DOHH2 (cell line): ENCODE data around the gene BRD3.

Source experiments
- H3F3A ChIP-seq: fragments of 200-600 bp; sonication (generic), shearing (Covaris generic); 2 replicates; pipeline ENCODE4 v1.6.0; 2016; ENCODE audit warnings: antibody characterized with exemption, mild to moderate bottlenecking; ENCODE audit not compliant: control insufficient read depth, insufficient read depth
- H3K27ac ChIP-seq: fragments of 200-600 bp; sonication (generic); 2 replicates; pipeline ENCODE4 v1.5.1; 2014; ENCODE audit warnings: low read depth, mild to moderate bottlenecking, low read length, moderate library complexity
- H3K27me3 ChIP-seq: fragments of 200-600 bp; sonication (generic); 2 replicates; pipeline ENCODE4 v1.6.1; 2014; ENCODE audit warnings: mild to moderate bottlenecking, low read length, mixed read lengths; ENCODE audit not compliant: control insufficient read depth
- H3K36me3 ChIP-seq: fragments of 200-600 bp; sonication (generic); 2 replicates; pipeline ENCODE4 v1.6.1; 2014; ENCODE audit warnings: mild to moderate bottlenecking, low read length, moderate library complexity, mixed read lengths; ENCODE audit not compliant: control insufficient read depth
- H3K4me1 ChIP-seq: fragments of 200-600 bp; sonication (generic); 2 replicates; pipeline ENCODE4 v1.6.1; 2014; ENCODE audit warnings: mild to moderate bottlenecking, low read length, mixed read lengths; ENCODE audit not compliant: control insufficient read depth
- H3K4me2 ChIP-seq: fragments of 200-600 bp; sonication (generic); 2 replicates; pipeline ENCODE4 v1.6.0; 2014; ENCODE audit warnings: mild to moderate bottlenecking, low read length, moderate library complexity
- H3K4me3 ChIP-seq: fragments of 200-600 bp; sonication (generic); 2 replicates; pipeline ENCODE4 v1.5.1; 2014; ENCODE audit warnings: mild to moderate bottlenecking, low read length, mixed read lengths
- H3K79me2 ChIP-seq: fragments of 200-600 bp; sonication (generic); 2 replicates; pipeline ENCODE4 v1.6.1; 2014; ENCODE audit warnings: mild to moderate bottlenecking, low read length, mixed read lengths; ENCODE audit not compliant: control insufficient read depth
- H3K9me2 ChIP-seq: fragments of 200-600 bp; sonication (generic); replicated peaks from 2 replicates; pipeline ENCODE4 v1.6.1; 2014; ENCODE audit warnings: mild to moderate bottlenecking, low read length, mixed read lengths; ENCODE audit not compliant: control insufficient read depth
- H3K9me3 ChIP-seq: fragments of 200-600 bp; sonication (generic); 2 replicates; pipeline ENCODE4 v1.6.1; 2014; ENCODE audit warnings: antibody characterized with exemption, low read length, mixed read lengths; ENCODE audit not compliant: control insufficient read depth, insufficient read depth
- H4K20me1 ChIP-seq: fragments of 200-600 bp; sonication (generic); 2 replicates; pipeline ENCODE4 v1.6.0; 2014; ENCODE audit warnings: low read depth, mild to moderate bottlenecking, antibody characterized with exemption, low read length, moderate library complexity; ENCODE audit not compliant: control insufficient read depth, insufficient read depth
- EZH2phosphoT487 ChIP-seq: fragments of 200-600 bp; sonication (generic); IDR thresholded peaks from 2 replicates; pipeline ENCODE4 v1.6.1; 2017; ENCODE audit warnings: borderline replicate concordance, mild to moderate bottlenecking, antibody characterized with exemption, low read length, moderate library complexity, mixed read lengths
- TF ChIP-seq, protein P1 (sequence below): fragments of 200-600 bp; sonication (generic); IDR thresholded peaks from one replicate; pipeline ENCODE4 v1.5.1; 2014; ENCODE audit warnings: antibody characterized with exemption, mild to moderate bottlenecking, low read depth, low read length; ENCODE audit not compliant: poor library complexity, severe bottlenecking

The BRD3 gene

GRCh38 chr9:134061019-134061687 is 6.7 kb downstream of the BRD3 start:
- Histone ChIP-seq H3K36me3 (peaks cover 7% of the 10 kb centered on the region; the same call in 1 of the 2 replicates), H3K4me1 (peaks cover 31% of the 10 kb centered on the region), H3K9me2 (no peaks in the 10 kb centered on the region), H3K27me3 (no peaks in the 10 kb centered on the region), H3K4me3 (no peak overlapping the region), H3K9me3 (no peaks in the 10 kb centered on the region), H3F3A (no peaks in the 10 kb centered on the region), H3K79me2 (peaks cover 99% of the 10 kb centered on the region), H3K27ac (no peak overlapping the region), H4K20me1 (peaks cover 18% of the 10 kb centered on the region), H3K4me2 (no peak overlapping the region)
- TF ChIP-seq, protein P1, sequence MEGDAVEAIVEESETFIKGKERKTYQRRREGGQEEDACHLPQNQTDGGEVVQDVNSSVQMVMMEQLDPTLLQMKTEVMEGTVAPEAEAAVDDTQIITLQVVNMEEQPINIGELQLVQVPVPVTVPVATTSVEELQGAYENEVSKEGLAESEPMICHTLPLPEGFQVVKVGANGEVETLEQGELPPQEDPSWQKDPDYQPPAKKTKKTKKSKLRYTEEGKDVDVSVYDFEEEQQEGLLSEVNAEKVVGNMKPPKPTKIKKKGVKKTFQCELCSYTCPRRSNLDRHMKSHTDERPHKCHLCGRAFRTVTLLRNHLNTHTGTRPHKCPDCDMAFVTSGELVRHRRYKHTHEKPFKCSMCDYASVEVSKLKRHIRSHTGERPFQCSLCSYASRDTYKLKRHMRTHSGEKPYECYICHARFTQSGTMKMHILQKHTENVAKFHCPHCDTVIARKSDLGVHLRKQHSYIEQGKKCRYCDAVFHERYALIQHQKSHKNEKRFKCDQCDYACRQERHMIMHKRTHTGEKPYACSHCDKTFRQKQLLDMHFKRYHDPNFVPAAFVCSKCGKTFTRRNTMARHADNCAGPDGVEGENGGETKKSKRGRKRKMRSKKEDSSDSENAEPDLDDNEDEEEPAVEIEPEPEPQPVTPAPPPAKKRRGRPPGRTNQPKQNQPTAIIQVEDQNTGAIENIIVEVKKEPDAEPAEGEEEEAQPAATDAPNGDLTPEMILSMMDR, result no peak

GRCh38 chr9:134060546-134060945 is 7.3 kb downstream of the BRD3 start:
- H3K36me3 ChIP-seq, result peaks cover 6% of the 10 kb centered on the region; the same call in 1 of the 2 replicates
- TF ChIP-seq EZH2phosphoT487, result no peak
- TF ChIP-seq, protein P1, result no peak
- H3K27me3 ChIP-seq, result no peaks in the 10 kb centered on the region
- no peaks in the 10 kb centered on the region for H3F3A ChIP-seq
- no peak overlapping the region for H3K4me3 ChIP-seq
- H3K79me2 ChIP-seq, result peaks cover 99% of the 10 kb centered on the region
- no peaks in the 10 kb centered on the region for H3K9me3 ChIP-seq
- no peak overlapping the region for H3K27ac ChIP-seq
- H3K9me2 ChIP-seq, result no peaks in the 10 kb centered on the region
- H3K4me2 ChIP-seq, result no peak overlapping the region
- peaks cover 16% of the 10 kb centered on the region for H4K20me1 ChIP-seq
- H3K4me1 ChIP-seq, result peaks cover 25% of the 10 kb centered on the region

- peaks cover 15% of the 10 kb centered on the region for H4K20me1 ChIP-seq
- peaks cover 99% of the 10 kb centered on the region for H3K79me2 ChIP-seq
- H3K27ac ChIP-seq, result no peak overlapping the region
- no peaks in the 10 kb centered on the region for H3K9me2 ChIP-seq
- TF ChIP-seq, protein P1, result no peak
- no peak for TF ChIP-seq EZH2phosphoT487
- H3F3A ChIP-seq, result no peaks in the 10 kb centered on the region
- no peak overlapping the region for H3K4me3 ChIP-seq
- H3K9me3 ChIP-seq, result no peaks in the 10 kb centered on the region
- H3K27me3 ChIP-seq, result no peaks in the 10 kb centered on the region
- peaks cover 22% of the 10 kb centered on the region for H3K4me1 ChIP-seq
- H3K4me2 ChIP-seq, result no peak overlapping the region
- 0 out of 2 replicates have a peak, but pooled peaks cover 4% of the 10 kb centered on the region for H3K36me3 ChIP-seq
These were observed 8.0 kb downstream of the BRD3 start for GRCh38 chr9:134059661-134060395.
